ENCODE measurements around the gene CRYGB.
"Not testable (repeated sequence)": the region's sequence is repeated elsewhere in the genome, so short reads cannot be mapped to it uniquely, and the experiment has no call there.

CRYGB gene

DNA sequence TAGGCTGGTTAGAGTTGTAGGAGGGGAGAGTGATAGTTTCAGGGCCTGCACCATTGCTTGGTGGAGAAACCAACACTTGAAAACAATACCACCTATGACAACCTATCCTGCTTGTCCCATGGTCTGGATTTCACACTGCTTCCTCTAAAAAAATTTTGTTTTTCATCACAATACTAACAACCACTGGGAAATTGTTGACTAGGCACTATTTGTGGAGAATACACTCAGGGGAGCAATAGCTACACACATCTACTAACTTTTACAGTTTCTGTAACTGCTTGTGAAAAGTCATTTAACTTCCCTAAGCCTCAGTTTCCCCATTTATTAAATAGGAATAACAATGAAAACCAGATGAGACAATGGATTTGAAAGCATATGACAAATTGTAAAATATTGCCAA is 4.1 kb upstream of the CRYGB start:
- DNase-seq (ENCODE audit: low read depth in 2 of 2): no peak

DNA sequence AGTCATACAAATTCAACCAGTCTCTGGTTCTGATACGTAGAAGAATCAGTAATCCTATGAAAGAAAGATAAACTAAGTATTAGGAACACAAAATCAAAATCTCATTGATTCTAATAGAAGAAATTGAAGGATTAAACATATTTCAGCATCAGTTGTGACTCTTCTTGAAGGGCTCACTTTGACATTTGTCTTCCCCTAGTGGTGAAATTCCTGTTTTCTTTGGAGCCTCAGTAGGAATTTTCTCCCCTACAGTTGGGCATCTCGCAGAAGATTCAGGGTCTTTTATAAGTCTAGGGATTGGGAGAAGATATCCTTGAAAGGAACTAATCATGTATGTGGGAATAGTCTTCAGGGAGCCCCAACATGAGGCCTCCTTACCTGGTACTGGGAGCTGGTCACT is 2.8 kb upstream of the CRYGB start:
- DNase-seq (ENCODE audit: low read depth in 2 of 2): no peak

DNA sequence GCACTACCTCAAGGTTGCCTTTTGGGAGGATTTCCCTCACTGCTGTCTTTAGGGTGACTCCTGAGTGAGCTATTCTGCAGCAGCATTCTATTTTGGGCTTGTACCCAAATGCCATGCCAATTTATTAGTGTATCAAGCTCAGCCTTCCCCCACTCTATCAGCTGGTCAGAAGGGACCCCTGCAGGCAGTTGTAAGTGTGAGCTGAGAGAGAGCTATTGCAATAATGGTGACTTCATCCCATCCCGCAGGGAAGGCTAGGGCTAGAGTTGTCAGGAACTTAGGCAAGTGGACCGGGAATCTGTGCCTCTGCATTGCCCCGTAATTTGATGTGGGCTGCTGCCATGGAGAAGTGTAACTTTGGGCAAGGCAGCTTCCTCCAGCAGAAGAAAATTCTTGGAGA is 1.8 kb upstream of the CRYGB start:
- DNase-seq (ENCODE audit: low read depth in 2 of 2): no peak

DNA sequence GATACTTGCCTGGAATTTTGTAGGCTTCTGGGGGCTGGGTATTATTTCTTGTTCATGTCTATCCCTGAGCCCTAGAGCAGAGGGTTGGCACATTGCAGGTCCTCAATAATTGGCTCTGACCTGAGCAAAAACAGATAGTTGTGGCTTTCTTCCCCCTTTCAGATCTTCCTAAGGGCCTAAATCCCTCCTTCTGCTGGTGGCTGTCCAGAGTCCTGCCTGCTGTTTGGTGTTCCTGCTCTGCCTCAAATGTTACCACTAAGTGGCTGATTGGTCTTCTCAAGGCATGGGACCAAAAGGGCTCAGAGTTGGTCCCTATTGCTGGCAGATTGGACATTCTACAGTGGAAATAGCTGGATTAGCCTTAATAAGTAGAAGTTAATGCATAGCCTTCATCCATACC is 1.1 kb upstream of the CRYGB start:
- no peak for DNase-seq (ENCODE audit: low read depth in 2 of 2)

GRCh38 chr2:208142925-208143799 is 2.8 kb downstream of the CRYGB start:
- no peak for DNase-seq (ENCODE audit: low read depth in 2 of 2)

DNA sequence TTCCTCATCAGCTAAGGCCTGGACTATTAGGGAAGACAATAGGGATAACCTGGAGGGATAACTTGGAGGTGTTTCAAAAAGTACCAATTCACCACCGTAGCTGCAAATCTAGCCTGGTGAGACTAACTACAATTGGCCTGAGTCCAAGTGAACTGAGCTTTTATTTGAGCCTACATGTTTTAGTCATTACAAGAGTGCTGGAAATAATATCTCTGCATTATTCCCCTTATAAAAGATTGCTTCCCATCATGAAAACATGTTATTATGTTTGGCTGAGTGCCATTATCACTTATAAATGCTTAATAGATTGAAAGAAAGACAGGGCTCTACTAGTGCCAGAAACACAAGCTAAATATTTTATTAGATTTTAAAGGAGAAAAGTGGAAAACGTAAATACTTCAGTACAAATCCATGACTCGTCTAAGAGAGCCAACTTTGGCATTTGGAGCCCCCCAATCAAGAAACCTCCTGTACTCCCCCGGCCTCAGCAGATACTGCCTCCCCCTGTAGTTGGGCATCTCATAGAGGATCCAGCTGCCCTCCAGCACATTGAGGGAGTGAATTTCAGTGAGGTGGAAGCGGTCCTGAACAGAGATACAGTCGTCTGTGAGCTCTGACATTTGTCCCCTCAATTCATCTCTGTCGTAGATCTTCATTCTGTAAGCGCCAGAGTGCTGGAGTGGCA is 3.6 kb downstream of the CRYGB start:
- no peak for DNase-seq (ENCODE audit: low read depth in 2 of 2)

DNA sequence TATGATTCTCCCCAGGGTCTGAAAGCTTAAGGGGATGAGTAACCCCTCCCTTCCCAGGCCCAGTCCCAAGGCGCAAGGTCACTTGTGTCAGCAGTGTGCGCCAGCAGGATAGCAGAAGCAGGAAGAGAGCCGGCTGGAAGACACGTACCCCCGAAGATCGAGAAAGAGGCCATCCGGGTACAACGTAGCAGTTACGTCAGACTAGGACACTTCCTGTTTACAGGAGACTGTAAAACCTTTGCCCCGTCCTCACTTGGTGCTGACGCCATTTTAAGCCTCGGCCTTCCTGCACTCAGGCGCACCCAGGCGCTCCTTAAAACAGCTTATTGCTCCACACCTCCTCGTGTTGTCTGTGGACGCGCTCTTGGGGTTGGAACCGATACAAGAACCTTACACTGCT is 6.5 kb downstream of the CRYGB start:
- no peak for DNase-seq (ENCODE audit: low read depth in 2 of 2)

DNA sequence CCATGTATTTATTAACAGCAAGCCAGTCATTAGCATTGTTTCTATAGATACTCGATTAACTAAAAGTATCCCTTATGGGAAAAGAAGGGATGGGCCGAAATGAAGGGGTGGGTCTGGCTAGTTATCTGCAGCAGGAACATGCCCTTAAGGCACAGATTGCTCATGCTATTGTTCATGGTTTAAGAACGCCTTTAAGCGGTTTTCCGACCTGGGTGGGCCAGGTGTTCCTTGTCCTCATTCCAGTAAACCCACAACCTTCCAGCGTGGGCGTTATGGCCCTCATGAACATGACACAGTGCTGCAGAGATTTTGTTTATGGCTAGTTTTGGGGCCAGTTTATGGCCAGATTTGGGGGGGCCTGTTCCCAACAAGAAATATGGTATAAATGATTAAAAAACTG is 7.6 kb downstream of the CRYGB start:
- DNase-seq (ENCODE audit: low read depth in 2 of 2): not testable (repeated sequence)

- no peak for DNase-seq (ENCODE audit: low read depth in 2 of 2)
Measured at GRCh38 chr2:208136716-208137094, 9.3 kb downstream of the CRYGB start.

DNA sequence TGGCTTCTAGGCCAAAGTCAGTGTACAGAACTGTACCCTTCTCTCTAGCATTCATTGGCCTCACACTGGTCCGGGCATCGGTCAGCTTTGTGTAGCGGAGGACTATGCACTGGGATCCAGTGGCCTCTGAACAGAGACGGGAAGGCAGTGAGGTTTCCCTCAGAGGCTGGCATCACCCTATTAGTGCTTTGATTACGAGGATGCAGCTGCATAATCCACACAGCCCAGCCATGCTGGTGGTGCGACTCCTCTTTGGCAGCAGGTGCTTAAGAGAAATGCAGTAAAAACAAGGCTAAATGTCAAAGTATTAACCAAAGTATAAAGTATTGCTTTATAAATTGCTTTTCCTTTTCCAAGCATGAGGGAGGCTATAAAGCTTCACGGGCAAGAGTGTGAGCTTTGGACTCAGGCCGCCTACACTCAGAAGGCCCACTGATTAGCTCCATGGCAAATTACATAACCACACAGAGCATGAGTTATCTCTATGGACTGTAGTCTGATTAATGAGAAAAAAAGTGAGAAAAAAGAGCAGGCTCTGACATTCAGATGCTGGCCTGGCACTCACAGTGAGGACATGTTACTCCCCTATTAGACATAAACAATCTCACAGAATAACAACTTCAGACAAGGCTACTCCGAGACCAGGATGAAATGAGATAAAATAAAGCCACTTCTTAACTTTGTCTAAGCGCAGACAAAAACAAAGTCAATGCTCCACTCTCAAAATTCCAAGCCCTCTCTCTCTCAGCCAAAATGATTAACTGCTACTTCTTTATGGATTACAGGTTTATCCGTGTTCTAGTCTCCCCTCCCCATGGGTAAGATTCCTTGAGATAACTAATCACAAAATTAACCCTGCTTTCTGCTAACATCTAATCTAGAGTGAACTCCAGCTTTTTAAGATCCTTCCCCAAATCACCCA is 9.9 kb downstream of the CRYGB start:
- no peak for DNase-seq (ENCODE audit: low read depth in 2 of 2)

DNA sequence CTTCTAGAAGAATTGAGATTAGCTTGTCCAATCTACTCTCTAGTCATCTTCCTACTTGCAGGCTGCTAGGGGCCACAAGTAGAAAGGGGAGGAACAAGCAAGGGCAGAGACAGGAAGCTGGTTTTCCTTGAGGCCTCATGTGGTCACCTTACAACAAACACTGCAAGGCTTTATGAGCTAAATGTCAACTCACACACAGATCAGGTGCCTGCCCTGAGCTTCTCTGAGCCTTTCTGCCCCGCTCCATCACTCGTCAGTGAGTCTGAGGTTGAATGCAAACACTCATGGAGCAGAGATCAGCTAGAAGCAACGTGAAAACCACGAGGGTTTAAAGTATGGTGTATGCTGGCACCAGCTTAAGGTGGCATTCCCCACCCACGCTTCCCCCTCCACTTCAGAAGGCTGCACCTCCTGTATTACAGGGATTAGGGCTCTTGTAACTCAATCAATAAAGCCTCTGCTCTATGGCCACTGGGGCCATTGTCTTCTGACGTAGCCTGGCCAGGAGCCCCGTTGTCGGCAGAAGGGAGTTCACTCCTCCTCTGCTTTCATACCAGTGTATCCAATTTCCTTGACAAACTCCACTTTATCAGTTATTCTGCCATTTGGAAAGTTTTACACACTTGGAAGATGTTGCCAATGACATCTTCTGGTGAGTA is 10.9 kb downstream of the CRYGB start:
- DNase-seq (ENCODE audit: low read depth in 2 of 2): peak in 1 of 2 donors; percentile 1

DNA sequence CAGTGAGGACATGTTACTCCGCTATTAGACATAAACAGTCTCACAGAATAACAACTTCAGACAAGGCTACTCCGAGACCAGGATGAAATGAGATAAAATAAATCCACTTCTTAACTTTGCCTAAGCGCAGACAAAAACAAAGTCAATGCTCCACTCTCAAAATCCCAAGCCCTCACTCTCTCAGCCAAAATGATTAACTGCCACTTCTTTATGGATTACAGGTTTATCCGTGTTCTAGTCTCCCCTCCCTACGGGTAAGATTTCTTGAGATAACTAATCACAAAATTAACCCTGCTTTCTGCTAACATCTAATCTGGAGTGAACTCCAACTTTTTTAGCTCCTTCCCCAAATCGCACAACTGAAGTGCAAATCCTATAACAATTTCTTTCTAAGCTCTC is 15.2 kb downstream of the CRYGB start:
- DNase-seq (ENCODE audit: low read depth in 2 of 2): no peak

- DNase-seq (ENCODE audit: low read depth in 2 of 2): no peak
Measured at GRCh38 chr2:208129744-208130711, 15.9 kb downstream of the CRYGB start, which contains the start of gene CRYGC. Gene CRYGC, minus strand, starts transcription at chr2:208129828. Its CDS starts 36 bp downstream, at chr2:208129792.

GRCh38 chr2:208128136-208128535 is 17.8 kb downstream of the CRYGB start:
- DNase-seq (ENCODE audit: low read depth in 2 of 2): no peak

- no peak for DNase-seq (ENCODE audit: low read depth in 2 of 2)
Measured at GRCh38 chr2:208127090-208127489, 18.9 kb downstream of the CRYGB start.

DNA sequence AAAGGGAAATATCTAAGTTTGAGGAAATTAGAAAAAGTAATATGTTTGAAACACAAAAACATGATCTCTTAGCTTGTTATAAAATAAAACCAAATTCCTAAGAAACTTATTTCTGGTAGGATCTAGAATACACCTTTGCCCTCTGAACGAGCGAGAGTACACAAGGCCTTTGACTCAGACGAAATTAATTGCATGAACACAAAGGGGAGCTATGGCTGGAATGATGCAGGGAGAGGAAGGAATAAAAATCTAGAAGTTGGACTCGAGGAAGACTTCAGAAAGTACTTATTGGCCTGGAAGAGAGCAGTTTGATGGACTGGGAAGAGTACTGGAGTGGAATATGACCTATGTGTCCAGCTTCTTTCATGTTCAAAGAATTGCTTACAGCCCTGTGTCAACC is 20.7 kb downstream of the CRYGB start:
- no peak for DNase-seq (ENCODE audit: low read depth in 2 of 2)

DNA sequence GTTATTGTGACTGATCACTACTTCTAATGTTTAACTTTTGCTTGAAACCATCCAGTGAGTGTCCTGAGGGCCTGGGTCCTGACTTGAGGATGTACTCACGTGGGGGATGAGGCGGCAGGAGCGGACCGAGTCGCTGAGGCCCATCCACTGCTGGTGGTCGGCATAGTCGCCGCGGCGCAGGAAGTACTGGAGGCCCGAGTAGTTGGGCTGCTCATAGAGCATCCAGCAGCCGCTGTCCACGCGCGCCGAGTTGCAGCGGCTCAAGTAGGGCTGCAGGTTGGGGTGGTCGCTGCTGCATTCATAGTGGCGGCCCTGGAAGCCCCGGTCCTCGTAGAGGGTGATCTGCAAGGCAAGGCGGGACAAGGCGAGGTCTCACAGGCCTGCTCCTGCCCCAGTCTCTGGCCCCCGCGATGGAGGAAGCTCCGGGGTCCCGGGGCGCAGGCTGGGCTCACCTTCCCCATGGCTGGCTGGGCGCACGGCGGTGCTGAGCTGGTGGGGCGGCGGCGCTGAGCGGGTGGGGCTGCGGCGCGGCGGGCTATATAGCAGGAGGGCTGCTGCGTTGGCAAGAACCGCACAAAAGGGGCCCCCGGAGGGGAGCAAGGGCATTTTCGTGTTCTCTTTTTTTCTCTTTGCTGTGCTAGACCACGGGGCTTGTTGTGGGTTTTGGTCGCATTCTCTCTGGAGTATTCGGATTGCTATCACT is 21.8 kb downstream of the CRYGB start, which contains the start of gene CRYGD:
CRYGD (minus strand) TSS at position 512 of the 703 bp plus-strand sequence; CDS start at position 461, 51 bp downstream.
- not testable (repeated sequence) for DNase-seq (ENCODE audit: low read depth in 2 of 2)

GRCh38 chr2:208122248-208122647 is 23.7 kb downstream of the CRYGB start:
- DNase-seq (ENCODE audit: low read depth in 2 of 2): no peak

DNA sequence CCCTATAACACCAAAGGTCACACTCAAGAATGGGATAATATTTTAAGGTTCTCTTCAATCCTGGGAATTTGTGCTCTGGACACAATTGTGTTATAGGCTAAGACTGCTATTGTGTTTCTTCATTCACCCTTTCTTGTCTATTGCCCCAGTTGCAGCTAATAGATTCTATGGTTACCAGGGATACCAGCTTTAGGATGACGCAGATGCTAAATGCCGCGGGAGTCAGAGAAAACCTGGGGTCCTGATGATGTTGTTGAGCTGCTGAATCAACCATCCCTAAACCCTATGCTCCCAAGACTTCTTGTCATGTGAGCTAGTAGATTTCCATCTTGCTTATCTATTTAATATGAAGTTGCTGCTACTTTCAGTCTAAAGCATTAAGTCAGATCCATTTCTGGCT is 27.0 kb downstream of the CRYGB start:
- DNase-seq (ENCODE audit: low read depth in 2 of 2): no peak

- DNase-seq (ENCODE audit: low read depth in 2 of 2): not testable (repeated sequence)
Measured at GRCh38 chr2:208117390-208117789, 28.6 kb downstream of the CRYGB start.

Data from stimulated activated CD8-positive, alpha-beta memory T cell treated with anti-CD3 and anti-CD28 coated beads, Interleukin-2, amount 100 ng/mL, for 48 hours (primary cell).